ENCODE data around the gene PCDH15. TPM values are rescaled to one million over a fixed set of nuclear protein-coding genes. Genes with fewer than 3 reads are reported as not detected.

Gene PCDH15
- total RNA-seq, 1 experiment from 2014 or later = 0.61 TPM

DNA sequence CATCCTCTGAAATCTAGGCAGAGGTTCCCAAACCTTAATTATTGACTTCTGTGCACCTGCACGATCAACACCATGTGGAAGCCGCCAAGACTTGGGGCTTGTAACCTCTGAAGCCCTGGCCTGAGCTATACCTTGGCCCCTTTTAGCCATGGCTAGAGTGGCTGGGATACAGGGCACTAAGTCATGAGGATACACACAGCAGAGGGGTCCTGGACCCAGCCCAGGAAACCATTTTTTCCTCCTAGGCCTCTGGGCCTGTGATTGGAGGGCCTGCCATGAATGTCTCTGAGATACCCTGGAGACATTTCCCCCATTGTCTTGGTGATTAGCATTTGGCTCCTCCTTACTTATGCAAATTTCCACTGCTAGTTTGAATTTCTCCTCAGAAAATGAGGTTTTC lies 743.7 kb downstream of the PCDH15 start:
- H2BK15ac ChIP-seq (ENCODE audit: low read depth, low read length) = no peak overlapping the region
- peaks cover 28 to 31% of the 10 kb centered on the region in 2 experiments for H3K9me3 Mint-ChIP-seq
- H3K79me2 ChIP-seq (ENCODE audit: insufficient read depth, low read length) = no peaks in the 10 kb centered on the region
- no peak overlapping the region for H3K4me3 Mint-ChIP-seq
- no peak for DNase-seq
- H4K5ac ChIP-seq (ENCODE audit: insufficient read length, low read depth, low read length) = no peak overlapping the region
- H3K56ac ChIP-seq (ENCODE audit: insufficient read length, low read depth, low read length) = no peak overlapping the region
- no peak overlapping the region for H3K27ac Mint-ChIP-seq
- no peak overlapping the region for H2BK120ac ChIP-seq (ENCODE audit: low read depth, low read length, poor library complexity, severe bottlenecking)
- H2BK12ac ChIP-seq (ENCODE audit: insufficient read length, low read depth, low read length) = no peak overlapping the region
- no peak overlapping the region for H3K4me2 ChIP-seq (ENCODE audit: insufficient read depth, insufficient read length, low read length)
- H2AK5ac ChIP-seq (ENCODE audit: insufficient read length, low read length) = no peak overlapping the region
- H3K9ac ChIP-seq (ENCODE audit: extremely low read depth, insufficient read length, low read length) = no peak overlapping the region
- no peaks in the 10 kb centered on the region for H3K4me1 ChIP-seq (ENCODE audit: insufficient read depth, low read length)
- H4K91ac ChIP-seq (ENCODE audit: insufficient read length, low read depth, low read length) = no peak overlapping the region
- TF ChIP-seq, protein P1, sequence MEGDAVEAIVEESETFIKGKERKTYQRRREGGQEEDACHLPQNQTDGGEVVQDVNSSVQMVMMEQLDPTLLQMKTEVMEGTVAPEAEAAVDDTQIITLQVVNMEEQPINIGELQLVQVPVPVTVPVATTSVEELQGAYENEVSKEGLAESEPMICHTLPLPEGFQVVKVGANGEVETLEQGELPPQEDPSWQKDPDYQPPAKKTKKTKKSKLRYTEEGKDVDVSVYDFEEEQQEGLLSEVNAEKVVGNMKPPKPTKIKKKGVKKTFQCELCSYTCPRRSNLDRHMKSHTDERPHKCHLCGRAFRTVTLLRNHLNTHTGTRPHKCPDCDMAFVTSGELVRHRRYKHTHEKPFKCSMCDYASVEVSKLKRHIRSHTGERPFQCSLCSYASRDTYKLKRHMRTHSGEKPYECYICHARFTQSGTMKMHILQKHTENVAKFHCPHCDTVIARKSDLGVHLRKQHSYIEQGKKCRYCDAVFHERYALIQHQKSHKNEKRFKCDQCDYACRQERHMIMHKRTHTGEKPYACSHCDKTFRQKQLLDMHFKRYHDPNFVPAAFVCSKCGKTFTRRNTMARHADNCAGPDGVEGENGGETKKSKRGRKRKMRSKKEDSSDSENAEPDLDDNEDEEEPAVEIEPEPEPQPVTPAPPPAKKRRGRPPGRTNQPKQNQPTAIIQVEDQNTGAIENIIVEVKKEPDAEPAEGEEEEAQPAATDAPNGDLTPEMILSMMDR (conservative IDR thresholded peaks at IDR 0.05) = no peak
- no peak overlapping the region for H3K23ac ChIP-seq (ENCODE audit: insufficient read length, low read depth, low read length)
- H3K9me3 ChIP-seq (ENCODE audit: control insufficient read depth, low read depth, low read length) = peaks cover 16% of the 10 kb centered on the region
- no peak overlapping the region for H3K4ac ChIP-seq (ENCODE audit: low read depth, low read length)
- no peaks in the 10 kb centered on the region for H3K27me3 ChIP-seq (ENCODE audit: insufficient read depth, low read length)
- H2AFZ ChIP-seq (ENCODE audit: low read length) = no peak overlapping the region
- no peak overlapping the region for H3K18ac ChIP-seq (ENCODE audit: insufficient read length, low read depth, low read length)
- H2BK5ac ChIP-seq (ENCODE audit: insufficient read length, low read length) = no peak overlapping the region
- H3K23me2 ChIP-seq (ENCODE audit: insufficient read length, low read depth, low read length, poor library complexity, severe bottlenecking) = no peaks in the 10 kb centered on the region
- no peak overlapping the region for H3T11ph ChIP-seq (ENCODE audit: low read length)
- peaks cover 20 to 25% (median 22%) of the 10 kb centered on the region in 3 experiments for H3K36me3 Mint-ChIP-seq (ENCODE audit: insufficient read depth in 1 of 3, low read depth in 3 of 3)
- H3K4me1 Mint-ChIP-seq = no peaks in the 10 kb centered on the region
- no peak overlapping the region for H3K14ac ChIP-seq (ENCODE audit: insufficient read depth, low read length)
- H3K27me3 Mint-ChIP-seq (ENCODE audit: low read depth) = no peaks in the 10 kb centered on the region; the same call in 1 of the 2 replicates
- no peak overlapping the region for H4K8ac ChIP-seq (replicated peaks; ENCODE audit: insufficient read length, low read depth, low read length)
- no peak overlapping the region for H3K27ac ChIP-seq (ENCODE audit: insufficient read length, low read depth, low read length)
- no peaks in the 10 kb centered on the region for H3K79me1 ChIP-seq (ENCODE audit: insufficient read depth, low read depth, low read length, poor library complexity, severe bottlenecking)
- H4K20me1 ChIP-seq (ENCODE audit: control insufficient read depth, insufficient read depth, insufficient read length) = no peaks in the 10 kb centered on the region
- H2BK20ac ChIP-seq (ENCODE audit: low read depth, low read length, poor library complexity, severe bottlenecking) = no peak overlapping the region
- WGBS (ENCODE audit: extremely low coverage, insufficient read length, low lambda C conversion rate) = no CpG with 5 or more reads among the region's 2 CpGs

Data from H9 (cell line).